Measurements from ENCODE around the gene MGA.

The MGA gene

DNA sequence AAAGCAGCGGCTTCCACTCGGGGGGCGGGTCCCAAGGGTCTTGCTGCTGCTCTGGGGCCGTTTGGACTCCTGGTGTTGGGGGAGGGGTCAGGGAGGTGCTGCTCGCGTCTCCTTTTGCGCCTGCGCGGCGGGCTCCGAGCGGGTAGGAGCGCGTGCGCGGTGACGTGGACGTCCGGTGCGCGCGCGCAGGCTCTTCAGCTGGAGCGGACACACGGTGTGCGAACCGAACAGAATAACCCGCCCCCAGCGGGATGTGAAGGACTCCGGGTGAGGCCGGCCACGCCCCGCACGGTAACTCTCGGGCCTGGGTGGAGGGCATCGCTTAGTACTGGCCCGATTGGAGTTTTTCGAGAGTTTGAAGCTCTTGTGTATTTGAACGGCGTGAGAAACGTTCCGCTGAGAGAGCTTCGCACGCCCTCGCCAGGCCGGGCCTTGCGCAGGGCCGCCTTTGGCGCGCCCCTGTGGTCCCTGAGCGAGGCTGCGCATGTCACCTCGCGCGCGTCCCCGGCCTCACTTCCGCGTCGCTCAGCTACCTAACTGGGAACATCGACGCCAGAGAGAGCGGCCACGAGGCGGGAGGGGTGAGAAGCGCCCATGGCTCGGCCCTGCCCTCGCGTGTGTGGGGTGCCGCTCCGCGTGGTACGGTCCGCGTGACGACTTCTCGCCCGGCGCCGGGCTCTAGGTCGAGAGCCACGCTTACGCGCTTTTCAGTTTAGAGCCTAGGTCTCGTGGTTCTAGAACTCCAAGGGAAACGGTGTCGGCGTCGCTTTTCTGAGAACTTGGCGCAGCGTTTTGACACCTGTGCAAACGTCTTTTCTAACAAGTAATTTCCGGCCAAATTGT lies at the start of gene MGA:
MGA (plus strand) TSS at position 171 of the 843 bp plus-strand sequence.
- DNase-seq (ENCODE audit: low read depth in 2 of 2), result peak; percentile 83 to 84

DNA sequence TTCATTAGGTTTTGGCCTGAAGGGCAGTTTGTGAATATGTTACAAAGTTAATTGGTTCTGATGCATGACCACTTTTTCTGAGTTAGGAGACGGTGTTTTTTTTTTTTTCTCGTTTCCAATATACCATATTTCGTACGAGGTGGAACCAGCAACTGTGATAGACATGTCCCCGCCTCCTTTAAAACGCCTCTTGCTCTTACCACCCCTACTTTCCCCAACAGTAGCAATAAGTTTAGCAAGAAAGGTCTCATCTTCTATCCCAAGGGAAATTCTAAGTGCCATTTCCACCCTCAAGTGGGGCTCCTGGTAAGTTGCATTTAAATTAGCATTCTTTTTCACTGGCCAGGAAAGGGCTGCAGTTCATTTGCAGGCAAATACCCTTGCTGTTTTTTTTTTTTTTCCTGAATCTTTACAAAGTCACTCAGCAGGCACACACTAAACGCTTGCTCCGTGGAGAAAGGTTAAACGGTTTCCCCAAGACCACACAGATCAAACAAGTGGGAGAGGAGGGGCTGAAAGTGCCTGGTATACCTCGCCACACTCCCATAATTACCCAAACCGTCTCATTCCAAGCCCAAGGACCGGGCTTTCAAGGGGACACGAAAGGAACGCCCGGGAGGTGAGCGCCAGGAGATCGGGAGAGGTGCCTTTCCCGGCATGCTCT lies 39.5 kb upstream of the MGA start:
- DNase-seq (ENCODE audit: low read depth in 2 of 2), result no peak

DNA sequence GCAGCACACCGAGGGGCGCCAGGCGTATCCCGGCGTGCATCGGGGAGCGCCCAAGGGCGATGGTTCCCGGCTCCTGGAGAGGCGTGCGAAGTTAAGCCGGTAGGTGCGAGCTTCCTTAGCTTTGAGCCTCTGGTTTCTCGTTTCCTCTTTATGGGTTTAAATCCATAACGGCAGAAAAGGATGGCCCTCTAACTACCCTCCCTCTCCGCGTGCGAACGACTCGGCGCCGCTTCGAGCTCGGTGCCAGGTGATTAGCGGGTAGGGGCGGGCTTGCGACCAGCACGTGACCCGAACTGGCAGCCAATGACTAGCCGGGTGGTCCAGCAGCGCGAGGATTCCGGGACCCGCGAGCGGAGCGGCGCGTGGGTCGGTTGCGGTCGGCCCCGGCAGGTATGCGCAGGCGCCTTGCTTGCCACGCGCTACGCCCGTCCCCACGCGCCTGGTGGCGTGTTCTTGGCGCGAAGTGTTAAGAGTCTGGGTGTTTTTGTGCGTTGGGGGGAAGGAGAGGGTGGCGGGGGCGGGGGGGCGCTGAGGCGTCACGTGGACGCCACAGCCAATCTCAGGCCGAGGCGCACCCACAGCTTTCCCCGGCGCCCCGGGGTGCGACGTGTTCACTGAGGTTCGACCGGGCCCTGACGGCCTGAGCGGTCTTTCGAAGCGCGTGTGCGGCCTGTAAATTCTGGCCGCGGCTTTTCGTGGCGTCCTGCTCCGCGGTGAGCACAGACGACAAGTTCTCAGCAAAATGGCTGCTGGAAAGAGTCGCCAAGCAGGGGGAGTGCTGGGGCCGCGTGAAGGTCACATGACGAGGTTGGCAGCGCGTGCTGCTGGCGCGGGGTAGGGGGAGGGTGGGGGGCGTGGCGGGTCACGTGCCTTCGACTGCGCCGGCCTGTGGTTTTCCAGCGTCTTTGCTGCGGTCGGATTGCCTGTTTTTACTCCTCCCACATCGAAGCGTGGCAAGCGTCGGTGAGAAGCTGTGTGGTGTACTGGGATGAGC lies 38.7 kb upstream of the MGA start:
- peak; percentile 76 to 85 for DNase-seq (ENCODE audit: low read depth in 2 of 2)

DNA sequence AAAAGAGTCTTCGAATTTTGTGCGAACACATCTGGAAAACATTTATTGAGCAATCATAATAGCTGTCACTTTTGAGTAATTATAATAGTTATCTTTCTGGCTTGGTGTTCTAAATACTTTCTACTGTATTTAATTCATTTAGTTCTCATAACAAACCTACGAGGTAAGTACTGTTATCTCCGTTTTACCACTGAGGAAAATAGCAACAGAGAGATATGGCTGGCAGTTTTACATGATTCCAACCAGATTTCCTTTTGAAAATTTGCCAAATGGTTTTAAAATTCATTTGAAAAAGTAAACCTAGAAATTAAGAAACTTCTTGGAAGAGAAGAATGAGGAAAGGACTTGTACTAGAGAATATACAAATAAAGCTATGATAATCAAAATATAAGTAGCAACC lies 37.3 kb upstream of the MGA start:
- DNase-seq (ENCODE audit: low read depth in 2 of 2), result no peak

DNA sequence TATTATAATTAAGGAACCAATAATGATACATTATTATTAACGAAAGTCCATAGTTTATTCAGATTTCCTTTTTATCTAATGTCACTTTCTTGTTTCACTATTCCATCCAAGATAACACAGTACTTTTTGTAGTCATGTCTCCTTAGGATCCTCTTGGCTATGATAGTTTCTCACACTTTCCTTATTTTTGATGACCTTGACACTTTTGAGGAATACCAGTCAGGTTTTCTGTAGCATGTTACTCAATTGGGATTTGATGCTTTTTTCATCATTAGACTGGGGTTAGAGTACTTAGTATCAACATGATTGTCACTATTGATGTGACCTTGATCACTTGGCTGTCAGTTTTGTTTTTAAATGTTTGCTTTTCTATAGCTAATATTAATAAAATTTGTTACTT lies 33.0 kb upstream of the MGA start:
- no peak for DNase-seq (ENCODE audit: low read depth in 2 of 2)

DNA sequence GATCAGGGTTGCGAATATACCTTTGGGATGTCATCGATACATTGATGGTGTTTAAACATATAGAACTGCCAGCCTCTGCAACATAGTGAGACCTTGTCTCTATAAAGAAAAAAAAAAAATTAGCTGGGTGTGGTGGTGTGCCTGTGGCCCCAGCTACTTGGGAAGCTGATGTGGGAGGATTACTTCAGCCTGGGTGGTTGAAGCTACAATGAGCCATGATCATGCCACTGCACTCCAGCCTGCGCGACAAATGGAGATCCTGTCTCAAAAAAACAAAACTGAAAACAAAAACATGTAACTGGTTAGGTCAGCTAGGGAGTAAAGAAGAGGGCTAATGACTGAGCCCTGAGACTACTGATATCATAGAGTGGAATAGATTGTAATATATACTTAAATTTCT lies 30.7 kb upstream of the MGA start:
- no peak for DNase-seq (ENCODE audit: low read depth in 2 of 2)

DNA sequence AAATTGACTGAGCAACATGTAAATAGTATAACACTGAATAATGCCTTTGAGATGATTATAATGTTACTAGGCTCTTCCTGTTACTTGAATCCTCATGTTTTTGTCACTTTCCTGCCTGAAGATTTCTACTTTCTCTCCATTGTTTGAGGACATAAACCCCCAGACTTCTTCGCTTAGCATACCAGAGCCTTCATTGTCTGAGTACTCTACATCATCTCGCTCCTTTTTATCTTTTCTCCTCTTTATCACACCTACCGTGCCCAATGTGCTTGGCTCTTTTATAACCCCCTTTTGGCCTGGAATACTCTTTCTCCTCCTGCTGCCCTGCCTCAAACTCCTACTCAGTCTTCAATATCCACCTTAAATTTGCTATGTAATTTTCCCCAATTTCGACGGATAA lies 30.3 kb upstream of the MGA start:
- DNase-seq (ENCODE audit: low read depth in 2 of 2), result no peak

DNA sequence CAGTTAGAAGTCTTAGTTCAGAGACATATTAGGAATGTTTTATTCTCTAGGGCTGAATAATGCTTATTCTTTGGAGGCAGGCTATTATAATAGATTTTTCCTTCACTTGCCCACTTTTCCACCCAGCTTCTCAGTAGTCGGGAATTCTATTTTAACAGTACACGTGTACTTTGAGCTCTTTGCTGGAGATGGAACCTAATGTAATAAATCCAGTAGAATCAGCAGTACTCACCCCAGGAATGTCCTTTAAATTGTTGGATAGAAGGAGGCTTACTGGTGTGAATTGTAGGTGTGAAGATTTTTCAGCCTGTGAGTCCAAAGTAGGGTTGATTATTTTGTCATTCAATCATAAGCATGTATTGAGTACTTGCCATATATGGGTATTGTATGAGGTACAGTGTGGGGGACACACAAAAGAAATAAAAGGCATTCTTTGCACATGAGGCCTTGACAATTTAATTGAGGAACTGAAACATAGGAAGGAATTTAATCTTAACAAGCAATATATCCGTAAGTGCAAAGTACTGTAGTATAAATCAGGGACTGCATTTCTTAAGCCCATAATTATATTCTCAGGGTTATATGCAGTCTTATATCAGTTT lies 29.5 kb upstream of the MGA start:
- no peak for DNase-seq (ENCODE audit: low read depth in 2 of 2)

DNA sequence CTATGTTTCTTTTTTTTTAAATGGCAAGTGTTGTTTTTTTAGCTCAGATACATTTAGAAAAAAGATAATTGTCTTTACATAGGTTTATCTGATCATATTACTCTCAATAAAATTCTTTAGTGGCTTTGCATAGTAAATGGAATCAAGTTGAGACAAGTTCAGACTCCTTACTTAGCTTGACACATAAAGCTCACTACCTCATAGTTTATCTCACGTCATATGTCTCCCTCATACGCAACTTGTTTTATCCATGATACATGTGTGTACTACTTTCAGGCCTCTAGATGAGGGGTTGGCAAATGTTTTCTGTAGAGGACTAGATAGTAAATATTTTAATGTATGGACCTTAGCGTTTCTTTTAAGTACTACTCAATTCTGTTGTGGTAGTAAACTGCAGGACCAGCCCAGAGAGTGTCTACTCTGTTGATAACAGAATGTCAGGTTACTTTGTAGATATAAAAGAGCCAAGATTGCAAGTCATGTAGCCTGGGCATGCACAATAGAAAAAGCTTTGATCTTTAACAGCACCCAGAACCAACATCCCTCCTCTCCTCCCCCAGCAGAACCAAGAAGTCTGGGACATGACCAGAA lies 28.2 kb upstream of the MGA start:
- DNase-seq (ENCODE audit: low read depth in 2 of 2), result no peak

DNA sequence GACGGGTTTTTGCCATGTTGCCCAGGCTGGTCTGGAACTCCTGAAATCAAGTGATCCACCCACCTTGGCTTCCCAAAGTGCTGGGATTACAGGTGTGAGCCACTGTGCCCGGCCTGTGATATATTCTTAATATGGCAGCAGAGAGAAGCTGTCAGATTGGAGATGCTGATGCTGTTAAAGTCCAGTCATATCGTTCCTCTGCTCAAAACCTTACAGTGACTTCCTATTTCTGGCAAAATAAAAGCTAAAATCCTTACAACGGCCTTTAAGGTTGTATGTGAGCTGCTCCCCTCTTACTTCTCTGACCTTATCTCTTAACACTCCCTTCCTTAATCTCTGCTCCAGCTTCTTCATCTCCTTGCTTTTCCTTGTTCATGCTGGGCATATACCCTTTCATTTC lies 26.6 kb upstream of the MGA start:
- DNase-seq (ENCODE audit: low read depth in 2 of 2), result no peak

DNA sequence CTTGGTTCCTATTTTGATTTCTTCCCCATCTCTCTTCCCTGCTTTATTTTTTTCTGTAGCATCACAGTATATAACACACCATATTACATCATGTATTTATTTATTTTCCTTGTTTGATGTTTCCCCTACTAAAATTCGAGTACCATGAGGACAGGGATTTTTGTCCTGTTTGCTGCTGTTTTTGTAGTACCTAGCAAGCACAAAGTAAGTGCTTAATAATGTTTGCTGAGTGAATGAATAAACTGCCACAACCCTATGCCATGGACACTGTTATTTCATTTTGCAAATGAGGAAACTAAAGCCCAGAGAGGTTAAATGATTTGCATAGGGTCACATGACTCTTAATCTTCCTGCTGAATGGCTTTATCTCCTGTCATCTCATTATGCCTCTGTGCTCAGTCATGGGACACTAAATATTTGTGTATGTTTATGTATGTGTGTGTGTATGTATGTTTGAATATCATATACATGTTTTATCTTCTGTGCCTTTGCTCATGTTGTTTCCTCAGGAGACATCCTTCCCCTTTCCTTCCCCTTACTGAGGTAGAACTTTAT lies 26.1 kb upstream of the MGA start:
- DNase-seq (ENCODE audit: low read depth in 2 of 2), result no peak

DNA sequence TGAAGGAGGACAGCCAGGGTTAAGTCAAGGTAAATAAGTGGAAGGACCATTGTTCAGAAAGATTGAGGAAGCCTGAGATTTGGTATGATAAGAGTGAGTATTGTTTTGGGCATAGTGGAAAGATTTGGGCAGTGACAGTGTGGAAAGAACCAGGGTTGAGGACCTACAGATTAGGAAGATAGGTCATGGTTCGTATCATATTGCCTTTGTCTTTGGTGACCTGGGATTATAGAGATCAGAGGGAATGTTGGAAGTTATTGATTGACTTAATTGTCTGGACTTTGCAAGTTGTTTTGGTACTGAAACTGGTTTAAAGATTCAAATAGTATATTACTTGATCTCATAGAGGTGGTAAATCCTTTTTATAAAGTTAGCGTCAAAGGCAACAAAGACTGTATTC lies 23.1 kb upstream of the MGA start:
- DNase-seq (ENCODE audit: low read depth in 2 of 2), result no peak

DNA sequence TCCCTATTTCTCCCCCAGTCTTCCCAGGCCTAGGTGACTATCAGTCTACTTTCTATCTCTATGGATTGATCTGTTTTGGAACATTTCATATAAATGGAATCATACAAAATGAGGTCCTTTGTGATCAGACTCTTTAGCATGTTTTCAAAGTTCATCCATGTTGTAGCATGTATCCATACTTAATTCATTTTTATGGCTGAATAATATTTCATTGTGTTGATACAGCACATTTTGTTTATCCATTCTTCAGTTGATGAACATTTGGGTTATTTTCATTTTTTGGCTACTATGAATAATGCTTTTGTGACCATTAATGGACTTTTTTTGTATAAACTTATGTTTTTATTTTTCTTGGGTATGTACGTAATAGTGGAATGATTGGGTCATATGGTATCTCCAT lies 19.2 kb upstream of the MGA start:
- no peak for DNase-seq (ENCODE audit: low read depth in 2 of 2)

DNA sequence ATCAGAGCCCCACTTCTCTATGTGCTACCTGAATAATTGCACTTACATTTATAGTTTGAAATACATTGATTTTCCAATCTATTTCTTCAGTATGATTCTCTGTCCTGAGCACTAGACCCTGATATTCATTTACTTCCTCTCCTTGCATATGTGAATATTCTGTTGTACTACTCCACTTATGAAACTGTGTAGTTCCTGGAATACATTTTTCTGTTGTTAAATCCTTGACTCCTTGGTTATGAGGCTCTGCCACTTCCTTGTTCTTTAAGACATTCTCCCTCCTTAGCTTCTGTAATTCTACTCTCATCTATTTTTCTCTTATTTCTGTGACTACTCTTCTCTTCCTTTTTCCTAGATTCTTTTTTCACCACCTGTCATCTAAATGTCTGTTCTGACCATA lies 12.9 kb upstream of the MGA start:
- no peak for DNase-seq (ENCODE audit: low read depth in 2 of 2)

DNA sequence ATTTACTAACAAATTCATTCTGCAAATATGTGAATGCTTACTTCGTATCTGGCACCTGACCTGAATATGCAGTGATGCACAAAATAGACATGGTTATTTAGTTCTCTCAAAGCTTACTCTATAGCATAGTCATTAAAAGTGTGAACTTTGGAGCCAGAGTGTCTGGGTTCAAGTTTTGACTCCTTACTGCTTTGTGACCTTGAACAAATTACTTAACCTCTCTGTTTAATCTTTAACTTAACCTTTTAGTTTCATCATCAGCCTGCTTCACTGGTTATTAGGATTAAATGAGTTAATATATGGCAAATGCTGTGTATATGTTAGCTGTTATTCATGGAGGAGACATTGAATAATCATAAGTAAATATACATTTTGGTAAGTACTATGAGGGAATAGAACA lies 12.1 kb upstream of the MGA start:
- DNase-seq (ENCODE audit: low read depth in 2 of 2), result no peak

DNA sequence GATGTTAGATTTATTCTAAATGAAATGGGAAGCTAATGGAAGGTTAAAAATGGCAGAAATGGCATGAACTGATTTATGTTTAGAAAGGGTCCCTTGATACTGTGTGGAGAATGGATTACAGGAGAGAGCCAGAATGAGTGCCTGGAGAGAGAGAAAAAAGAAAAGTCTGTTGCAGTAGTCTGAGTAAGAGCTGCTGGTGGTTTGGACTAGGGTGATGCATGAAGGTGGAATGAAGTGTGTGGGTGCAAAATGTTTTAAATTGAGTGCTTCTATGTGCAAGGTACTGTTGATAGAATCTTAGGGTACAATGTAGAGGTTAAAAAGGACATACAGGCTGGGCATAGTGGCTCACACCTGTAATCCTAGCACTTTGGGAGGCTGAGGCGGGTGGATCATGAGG lies 11.4 kb upstream of the MGA start:
- DNase-seq (ENCODE audit: low read depth in 2 of 2), result no peak

DNA sequence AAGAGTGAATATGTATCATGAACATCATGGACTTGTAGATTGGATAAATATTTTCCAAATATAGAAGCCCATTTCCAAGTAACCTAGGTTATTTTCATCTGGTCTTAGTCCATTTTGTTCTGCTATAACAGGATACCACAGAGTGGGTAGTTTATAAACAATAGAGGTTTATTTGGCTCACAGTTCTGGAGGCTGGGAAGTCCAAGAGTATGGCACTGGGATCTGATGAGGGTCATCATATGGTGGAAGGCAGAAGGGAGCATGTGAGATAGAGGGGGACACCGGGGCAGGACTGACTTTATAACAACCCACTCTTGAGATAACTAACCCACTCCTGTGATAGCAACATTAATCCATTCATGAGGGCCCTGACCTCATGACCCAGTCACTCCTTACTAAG lies 9.4 kb upstream of the MGA start:
- DNase-seq (ENCODE audit: low read depth in 2 of 2), result no peak

DNA sequence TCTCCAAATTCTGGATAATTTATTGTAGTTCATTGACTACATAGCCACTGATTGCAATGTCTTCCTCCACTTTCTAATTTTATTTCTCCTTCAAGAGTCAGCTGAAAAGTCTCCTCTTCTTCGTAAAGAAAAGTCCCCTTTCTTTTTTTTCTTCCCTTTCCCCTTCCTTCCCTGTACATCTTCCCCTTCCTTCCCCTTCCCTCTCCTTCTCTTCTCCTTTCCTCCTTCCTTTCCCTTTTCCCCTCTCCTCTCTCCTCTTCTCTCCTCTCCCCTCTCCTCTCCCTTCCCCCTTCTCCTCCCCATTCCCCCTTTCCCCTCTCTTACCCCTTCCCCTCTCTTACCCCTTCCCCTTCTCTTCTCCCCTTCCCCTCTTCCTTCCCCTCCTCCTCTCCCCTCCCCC lies 8.8 kb upstream of the MGA start:
- DNase-seq (ENCODE audit: low read depth in 2 of 2), result no peak

DNA sequence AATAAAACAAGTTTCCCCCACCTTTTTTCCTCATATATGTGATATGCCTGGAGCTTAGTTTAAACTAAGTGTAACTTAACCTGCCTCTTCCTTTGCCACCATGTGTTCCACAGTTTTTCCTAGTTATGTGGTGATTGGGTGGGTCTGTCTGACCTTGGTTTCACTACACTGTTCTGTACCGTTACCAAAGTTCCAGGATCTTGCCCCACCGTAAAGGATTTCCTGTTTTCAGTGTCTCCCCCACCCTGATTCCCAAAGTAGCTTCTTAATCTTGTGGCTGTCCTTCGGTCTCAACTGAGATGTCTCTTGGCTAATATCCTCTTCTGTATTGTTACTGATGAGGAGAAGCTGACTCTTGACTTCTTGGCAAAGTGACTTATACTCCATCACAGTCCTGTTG lies 6.4 kb upstream of the MGA start:
- DNase-seq (ENCODE audit: low read depth in 2 of 2), result no peak

DNA sequence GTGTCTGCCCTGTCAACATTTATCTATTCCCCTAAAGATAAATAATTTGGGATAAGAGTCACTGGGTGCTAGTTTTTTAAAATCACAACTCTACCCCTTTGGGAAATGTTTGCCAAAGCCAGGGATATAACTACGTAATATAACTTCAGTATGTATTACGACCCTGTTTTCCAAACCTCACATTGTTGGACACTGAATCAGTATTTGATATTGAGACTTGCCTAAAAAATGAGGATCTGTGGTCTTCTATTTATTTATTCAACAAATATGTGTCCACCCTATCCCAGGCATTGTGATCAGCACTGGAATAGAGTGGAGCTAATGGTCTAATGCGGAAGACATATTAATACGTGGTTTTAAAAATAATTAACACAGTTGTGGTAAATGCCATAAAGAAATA lies 4.5 kb upstream of the MGA start:
- DNase-seq (ENCODE audit: low read depth in 2 of 2), result no peak

DNA sequence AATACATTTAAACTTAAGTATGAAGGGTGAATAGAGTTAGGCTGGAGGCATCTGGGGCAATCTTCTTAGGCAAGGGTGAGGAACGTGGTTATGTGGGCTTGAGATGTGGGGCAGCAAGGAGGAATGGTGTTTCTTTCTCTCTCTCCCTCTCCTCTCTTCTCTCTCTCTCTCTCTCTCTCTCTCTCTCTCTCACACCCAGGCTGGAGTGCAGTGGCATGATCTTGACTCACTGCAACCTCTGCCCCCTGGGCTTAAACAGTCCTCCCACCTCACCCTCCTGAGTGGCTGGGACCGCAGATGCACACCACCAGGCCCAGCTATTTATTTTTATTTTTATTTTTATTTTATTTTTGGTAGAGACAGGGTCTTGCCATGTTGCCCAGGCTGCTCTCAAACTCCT lies 4.0 kb upstream of the MGA start:
- DNase-seq (ENCODE audit: low read depth in 2 of 2), result no peak
